Activated CD4-positive, alpha-beta T cell treated with anti-CD3 and anti-CD28 coated beads, Interleukin-2, amount 50 U/mL, for 16 hours (primary cell): ENCODE data around the gene SPTBN1.
"Not testable (repeated sequence)": the region's sequence is repeated elsewhere in the genome, so short reads cannot be mapped to it uniquely, and the experiment has no call there.

ENCODE experiments used
- DNase-seq: peaks from one replicate; pipeline ENCODE4 v3.0.0-alpha.2; 2020

Gene SPTBN1

DNA sequence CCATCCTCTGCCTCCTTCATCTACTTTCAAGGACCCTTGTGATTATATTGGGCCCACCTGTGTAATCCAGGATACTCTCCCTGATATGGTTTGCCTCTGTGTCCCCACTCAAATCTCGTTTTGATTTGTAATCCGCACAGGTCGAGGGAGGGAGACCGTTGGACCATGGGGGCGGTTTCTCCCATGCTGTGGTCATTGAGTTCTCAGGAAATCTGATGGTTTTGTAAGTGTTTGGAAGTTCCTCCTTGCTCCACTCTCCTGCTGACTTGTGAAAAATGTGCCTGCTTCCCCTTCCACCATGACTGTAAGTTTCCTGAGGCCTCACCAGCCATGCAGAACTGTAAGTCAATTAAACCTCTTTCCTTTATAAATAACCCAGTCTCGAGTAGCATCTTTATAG lies 225.3 kb downstream of the SPTBN1 start:
- no peak for DNase-seq

DNA sequence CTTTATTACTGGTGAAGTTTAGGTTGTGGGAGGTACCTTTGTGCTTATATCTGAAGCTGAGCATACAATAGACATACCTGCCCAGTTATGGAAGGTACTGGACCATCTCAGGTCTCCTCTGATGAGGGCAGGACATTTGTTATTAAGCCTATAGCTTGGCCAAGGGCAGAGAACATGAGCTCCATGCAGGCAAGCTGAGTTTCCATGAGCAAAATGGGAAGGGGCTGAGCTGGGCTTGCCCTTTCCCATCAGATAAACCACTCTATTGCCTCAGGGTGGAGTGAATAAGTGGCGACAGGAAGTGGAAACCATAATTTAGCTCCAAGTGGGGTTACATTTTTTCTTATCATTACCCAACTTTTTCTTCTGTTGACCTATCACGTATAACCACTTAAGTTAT lies 227.5 kb downstream of the SPTBN1 start:
- DNase-seq = no peak

DNA sequence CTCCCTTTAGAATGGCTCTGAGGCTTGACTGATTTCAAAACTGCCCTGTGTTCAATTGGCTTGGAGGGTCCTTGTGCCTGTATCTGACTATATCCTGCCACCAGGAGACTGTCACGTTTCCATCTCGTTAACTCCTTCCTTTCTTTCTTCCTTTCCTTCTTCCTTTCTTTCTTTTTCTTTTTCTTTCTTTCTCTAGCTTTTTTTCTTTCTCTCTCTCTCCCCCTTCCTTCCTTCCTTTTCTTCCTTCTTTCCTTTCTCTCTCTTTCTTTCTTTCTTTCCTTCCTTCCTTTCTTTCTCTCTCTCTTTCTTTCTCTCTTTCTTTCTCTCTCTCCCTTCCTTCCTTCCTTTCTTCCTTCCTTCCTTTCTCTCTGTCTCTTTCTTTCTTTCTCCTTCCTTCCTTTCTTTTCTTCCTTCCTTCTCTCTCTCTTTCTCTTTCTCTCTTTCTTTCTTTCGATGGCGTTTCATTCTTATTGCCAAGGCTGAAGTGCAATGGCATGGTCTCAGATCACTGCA lies 229.2 kb downstream of the SPTBN1 start:
- no peak for DNase-seq

DNA sequence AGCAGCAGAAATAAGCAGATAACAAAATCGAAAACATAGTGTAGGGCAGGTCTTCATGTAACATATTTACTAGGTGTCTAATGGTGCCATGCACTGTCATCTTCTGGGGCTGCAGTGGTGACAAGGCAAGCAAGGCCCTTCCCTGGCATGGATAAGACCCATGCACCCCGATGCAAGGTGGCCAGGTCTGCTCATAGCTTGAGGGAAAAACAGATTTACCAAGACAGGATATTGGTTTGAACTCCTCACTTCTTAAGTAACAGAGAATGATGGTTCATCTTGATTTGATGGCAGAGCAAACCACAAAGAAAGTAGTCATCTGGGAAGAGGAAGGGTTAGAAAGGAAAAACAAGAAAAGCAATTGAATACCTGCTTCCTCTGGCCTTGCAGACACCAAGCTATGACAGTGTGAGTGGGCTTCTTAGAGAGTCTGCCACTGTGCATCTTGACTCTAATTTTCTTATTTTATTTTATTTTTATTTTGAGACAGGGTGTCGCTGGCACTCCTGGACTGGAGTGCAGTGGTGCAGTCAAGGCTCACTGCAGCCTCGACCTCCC lies 231.5 kb downstream of the SPTBN1 start:
- peak; percentile 47 for DNase-seq

DNA sequence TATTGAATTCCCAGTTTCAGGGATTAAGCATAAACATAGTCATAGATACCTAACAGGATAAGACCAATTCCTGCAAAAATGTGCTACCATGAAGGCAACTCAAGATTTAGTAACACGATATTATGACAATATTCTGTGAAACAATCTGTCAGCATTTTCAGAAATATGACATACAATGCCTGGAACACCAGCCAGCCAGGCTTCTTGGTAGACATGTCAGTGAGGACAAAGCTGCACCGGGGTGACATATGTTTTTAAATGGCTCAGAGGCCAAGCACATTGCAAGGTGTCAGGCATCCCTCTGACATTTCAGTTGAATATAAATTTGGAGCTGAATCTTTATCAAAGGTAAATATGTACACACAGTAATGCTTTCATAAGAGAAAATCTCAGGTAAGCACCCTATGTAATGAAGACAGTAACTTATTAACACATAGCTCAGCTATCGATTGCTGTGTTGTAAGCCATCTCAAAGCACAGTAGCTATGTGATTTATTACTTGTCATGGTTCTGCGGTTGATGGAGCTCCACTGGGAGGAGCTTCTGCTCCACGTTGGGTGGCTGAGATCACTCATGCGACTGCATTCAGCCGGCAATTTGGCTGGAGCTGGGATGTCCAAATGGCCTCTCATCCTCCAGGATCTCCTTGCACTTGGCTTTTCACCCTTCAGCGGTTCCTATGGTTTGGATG lies 235.5 kb downstream of the SPTBN1 start:
- DNase-seq = no peak

DNA sequence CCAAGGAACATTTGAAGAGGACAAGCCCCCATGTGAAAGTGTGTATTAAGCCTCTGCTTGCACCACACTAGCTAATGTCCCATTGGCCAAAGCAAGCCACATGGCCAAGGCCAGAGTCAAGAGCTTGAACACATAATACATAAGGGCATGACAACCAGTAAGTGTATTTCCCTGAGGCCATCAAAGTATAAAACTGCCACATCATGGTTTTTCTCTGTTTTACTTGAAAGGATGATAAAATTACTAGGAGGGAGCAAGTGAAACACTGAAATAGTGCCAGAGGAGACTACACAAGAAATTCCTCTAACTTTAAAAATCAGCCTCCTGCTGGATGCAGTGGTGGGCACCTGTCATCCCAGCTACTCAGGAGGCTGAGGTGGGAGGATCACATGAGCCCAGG lies 236.4 kb downstream of the SPTBN1 start:
- DNase-seq = no peak

DNA sequence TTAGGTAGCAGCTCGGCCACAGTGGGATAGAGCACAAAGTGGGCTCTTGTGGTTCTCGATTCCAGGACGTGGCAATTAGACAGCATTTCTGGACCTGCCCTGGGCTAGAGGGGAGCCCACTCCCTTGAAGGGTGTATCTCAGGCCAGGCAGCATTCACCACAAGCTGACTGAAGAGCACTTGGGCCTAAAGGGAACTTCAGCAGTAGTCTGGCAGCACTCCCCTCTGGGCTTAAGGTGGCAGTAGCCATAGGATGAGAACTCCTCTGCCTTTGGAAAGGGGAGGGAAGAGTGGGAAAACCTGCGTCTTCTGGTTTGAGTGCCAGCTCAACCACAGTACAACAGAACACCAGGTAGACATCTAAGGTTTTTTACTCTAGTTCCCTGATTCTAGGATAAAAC lies 239.3 kb downstream of the SPTBN1 start:
- no peak for DNase-seq

DNA sequence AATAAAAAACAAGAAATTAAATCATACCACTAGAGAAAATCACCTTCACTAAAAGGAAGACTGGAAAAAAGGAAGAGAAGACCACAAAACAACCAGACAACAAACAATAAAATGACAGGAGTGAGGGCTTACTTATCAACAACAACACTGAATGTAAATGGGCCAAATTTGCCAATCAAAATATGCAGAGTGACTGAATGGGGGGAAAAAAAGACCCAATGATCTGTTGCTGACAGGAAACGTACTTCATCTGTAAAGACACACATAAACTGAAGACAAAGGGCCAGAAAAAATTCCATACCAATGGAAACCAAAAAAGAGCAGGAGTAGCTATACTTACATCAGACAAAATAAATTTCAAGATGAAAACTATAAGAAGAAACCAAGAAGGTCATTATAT lies 241.8 kb downstream of the SPTBN1 start:
- no peak for DNase-seq

DNA sequence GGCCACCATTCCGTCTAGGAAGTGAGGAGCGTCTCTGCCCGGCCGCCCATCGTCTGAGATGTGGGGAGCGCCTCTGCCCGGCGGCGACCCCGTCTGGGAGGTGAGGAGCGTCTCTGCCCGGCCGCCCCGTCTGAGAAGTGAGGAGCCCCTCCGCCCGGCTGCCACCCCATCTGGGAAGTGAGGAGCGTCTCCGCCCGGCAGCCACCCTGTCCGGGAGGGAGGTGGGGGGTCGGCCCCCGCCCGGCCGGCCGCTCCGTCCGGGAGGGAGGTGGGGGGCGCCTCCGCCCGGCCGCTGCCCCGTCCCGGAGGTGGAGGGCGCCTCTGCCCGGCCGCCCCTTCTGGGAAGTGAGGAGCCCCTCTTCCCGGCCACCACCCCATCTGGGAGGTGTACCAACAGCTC lies 242.8 kb downstream of the SPTBN1 start:
- not testable (repeated sequence) for DNase-seq

DNA sequence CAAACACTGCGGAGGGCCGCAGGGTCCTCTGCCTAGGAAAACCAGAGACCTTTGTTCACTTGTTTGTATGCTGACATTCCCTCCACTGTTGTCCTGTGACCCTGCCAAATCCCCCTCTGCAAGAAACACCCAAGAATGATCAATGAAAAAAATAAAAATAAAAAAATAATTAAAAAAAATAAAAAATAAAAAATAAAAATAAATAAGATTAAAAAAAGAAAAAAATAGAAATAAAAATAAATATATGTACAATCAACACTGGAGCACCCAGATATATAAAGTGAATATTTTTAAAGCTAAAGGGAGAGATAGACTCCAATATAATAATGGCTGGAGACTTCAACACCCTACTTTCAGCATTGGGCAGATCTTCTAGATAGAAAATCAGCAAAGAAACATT lies 243.5 kb downstream of the SPTBN1 start:
- no peak for DNase-seq

DNA sequence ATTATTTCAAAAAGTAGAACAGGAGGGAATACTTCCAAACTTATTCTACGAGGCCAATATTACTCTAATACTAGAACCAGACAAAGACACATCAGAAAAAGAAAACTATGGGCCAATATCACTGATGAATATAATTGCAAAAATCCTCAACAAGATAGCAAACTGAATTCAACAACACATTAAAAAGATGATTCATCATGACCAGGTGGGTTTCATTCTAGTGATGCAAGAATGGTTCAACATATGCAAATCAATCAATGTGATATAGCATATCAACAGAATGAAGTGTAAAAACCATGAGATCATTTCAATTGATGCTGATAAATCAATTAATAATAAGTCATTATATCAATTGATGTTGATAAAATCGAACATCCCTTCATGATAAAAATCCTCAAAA lies 244.9 kb downstream of the SPTBN1 start:
- no peak for DNase-seq

DNA sequence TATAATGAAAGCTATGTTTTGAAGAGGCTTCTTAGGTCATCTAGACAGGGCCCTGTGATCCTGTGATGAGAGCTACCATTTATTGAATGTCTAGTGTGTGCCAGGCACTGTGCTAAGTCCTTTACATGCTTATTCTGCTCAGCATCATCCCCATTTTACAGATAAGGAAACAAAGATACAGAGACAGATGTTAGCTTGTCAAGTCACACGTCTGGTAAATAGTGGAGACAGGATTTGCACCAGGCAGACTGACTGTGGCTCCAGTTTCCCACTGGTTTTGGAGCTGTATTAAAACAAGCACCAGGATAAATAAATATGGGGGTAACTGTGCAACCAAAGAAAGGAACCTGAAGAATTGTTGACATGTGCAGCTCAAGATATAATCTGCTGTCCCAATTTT lies 248.1 kb downstream of the SPTBN1 start:
- no peak for DNase-seq

DNA sequence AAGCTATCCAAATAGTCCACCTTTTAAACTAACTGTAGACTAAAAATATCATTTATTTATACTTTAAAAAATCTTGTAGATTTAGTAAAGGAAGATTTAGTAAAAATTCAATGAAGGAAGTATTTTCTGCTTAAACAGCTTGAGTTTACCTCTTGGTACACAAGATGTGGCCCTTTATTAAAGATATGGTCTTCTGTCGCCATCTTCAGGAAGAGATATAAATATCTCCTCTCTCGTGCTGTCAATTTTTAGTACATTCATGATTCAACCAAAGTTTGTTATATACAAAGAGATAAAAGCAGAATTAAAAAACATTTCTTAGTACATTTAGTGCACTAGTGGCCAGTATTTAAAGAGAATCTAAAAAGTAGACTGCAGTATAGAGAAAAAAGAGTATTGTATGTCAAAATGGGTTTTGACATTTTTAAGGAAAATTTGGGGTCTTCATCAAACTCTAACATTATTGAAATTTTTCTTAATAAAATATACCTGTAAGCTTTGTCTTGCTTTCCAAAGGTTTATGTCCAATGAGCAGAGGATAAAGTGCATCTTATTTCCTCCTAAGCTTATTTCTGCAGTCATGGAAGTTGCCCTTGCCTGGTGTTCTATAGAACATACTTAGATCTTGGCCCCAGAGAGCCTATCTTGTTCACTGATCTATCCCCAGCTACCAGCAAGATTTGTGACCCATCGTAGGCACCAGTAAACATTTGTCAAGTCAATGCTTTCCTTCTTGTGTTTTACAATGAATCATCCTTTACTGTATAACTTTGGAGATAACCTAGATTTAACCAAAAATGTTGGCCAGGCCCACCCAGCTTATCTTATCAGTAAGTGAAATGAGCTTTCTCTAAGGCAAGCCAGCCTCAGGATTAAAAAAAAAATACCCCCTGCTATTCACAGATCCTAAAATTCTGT lies 248.8 kb downstream of the SPTBN1 start:
- DNase-seq = peak; percentile 64

DNA sequence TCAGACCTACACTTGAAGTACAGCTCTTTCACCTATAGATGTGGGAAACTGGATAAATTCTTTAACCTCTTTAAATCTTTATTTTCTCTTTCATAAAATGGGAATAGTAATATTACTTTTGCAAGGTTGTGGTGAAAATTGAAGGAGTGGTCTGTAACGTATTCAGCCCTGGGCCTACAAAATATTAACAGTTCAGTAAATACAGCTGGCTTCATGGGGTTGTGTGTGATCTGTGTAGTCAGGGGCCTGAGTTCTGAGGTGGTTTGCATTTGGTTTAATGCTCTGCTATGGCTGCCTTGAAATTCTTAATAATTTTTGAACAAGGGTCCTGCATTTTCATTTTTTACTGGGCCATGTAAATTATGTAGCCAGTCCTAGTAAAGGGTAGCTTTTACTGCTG lies 250.5 kb downstream of the SPTBN1 start:
- DNase-seq = no peak

DNA sequence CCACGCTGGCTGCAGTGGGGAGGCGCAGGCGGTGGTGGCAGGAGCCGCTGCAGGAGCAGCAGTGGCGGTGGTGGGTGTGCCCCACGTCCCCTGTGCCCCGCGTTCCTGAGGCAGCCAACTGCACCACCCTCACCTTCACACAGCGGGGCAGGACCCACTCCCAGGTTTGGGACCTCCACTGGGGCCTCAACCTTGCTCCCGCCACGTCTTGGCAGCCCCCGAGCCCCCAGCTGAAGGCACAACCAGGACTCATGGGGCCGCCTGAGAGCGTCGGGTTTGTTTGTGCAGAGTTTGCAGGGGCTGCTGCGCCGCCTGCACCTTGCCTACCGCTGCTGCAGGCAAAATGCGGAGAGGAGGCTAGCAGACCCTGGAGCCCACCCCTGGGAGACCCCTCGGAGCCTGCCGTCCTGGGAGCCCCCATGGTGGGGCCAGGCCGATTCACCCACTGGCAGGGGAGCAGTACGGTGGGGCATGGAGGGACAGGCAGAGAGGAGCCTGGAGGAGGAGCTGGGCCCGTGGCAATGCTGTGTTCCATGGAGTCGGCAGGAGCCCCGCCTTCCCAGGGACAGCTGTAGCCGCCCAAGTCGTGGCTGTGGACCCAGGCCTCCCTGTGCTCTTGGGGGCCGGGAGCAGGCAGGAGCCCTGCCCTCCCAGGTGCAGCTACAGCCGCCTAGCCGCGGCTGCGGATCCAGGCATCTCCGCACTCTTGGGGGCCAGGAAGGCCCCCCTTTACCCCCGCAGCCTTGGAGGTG lies 252.6 kb downstream of the SPTBN1 start:
- no peak for DNase-seq

DNA sequence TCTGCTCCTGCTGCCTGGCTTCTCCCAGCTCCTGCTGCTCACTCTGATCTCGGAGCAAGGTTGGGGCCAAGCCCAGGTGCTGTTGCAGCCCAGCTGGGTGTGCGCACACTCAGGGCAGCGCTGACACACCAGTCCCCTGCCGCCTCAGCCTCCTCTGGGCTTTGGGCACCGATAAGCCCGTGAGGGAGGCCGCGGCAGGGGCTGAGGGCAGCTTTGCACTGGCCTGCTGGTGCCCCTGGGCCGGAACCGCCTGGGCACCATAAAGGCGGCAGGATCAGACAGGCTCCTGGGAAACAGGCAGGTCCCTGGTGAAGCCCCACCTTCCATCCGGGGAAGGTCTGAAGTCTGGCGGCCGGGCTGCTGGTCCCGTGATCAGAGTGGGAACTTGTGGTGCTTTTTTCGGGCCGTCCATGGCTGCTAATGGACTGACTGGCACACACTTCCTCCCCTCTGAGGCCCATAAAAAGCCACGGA lies 253.2 kb downstream of the SPTBN1 start:
- no peak for DNase-seq

DNA sequence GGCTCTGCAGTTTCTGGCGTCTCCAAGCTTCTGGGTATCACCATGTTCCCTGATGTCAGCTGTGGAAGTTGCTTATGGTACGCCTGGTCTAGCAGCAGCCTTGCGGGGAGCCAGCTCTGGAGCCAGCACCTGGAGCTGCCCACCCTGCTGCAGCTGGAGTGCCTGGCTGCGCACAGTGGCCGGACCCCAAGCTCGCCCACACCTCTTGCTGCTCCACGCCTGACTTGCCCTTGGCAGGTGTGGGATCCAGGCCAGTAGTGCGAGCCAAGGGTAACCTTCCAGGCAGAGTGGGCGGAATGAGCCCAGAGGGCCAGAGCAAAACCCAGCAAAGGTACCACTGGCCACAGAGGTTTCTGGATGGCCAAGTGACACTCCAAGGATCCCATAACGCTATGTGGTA lies 254.1 kb downstream of the SPTBN1 start:
- DNase-seq = no peak

DNA sequence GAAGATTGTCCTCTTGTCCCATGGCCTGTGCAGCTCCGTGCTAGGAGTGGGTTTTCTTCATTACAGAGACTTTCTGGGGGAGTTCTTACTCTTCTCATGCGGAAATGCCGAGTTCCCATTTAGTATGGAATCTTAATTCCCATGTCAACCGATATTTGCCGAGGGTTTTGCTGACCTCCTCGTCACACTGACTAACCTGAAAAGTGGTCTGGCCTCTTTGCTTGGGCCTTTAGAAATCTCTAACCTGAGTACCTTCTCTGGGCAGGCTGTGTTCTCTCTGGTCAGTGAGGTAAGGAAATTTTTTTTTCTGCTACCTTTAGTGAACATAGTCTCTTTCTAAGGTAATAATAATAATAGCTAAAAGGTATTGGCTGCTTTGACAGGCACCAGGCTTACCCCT lies 256.4 kb downstream of the SPTBN1 start:
- no peak for DNase-seq

DNA sequence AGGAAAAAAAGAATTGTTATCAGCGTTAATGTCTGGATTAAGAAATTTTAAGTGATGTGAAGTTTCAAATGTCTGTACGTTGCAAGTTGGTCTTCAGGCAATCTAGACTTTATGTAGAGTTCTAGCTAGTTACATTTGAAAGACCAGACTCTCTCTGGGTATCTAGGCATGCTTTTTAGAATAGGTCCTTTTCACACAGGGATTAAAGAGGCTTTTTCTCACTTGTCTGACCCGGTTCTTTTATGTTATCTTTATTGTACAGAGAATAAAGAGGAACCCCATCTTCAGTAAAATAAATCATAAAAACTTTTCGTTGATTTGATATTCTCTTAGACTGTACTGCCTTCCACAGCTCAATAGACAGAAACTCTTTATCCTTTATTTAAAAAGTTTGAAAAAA lies 258.9 kb downstream of the SPTBN1 start:
- DNase-seq = no peak

DNA sequence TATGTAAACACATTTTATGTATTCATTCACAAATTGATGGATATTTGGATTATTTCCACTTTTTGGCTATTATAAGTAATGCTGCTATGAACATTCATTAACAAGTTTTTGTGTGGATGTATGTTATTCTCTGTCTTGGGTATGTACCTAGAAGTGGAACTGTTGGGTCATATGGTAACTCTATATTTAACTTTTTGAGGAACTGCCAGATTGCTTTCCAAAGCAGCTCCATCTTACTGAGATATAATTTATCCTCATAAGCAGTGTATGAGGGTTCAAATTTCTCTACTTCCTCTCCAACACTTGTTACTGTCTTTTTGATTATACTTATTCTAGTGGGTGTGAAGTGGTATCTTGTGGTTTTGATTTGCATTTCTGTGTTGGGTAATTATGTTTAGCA lies 260.2 kb downstream of the SPTBN1 start:
- DNase-seq = no peak

DNA sequence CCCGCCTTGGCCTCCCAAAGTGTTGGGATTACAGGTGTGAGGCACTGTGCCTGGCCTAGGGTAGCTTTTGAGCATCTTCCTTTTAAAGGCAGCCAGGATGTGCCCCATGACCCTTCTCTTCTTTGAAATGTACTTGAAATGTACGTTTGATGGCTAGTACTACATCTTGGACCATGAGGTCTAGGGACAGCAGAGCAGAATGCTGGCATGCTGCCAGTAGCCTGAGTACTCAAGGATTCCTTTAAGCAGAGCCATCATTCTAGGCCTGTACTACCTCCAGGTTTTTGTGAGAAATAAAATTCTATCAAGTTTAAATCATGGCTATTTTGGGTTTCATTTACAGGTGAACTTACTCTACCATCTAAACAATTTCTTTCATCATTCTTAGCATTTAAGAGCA lies 264.4 kb downstream of the SPTBN1 start:
- DNase-seq = no peak
